ENCODE data around the gene NEDD4L. TPM values are rescaled to one million over a fixed set of nuclear protein-coding genes. Genes with fewer than 3 reads are reported as not detected.

Gene NEDD4L
- polyA plus RNA-seq, 1 donor (not counting 4 experiments of a cell fraction or from before 2014, with no cell fraction given): 52.6 TPM

DNA sequence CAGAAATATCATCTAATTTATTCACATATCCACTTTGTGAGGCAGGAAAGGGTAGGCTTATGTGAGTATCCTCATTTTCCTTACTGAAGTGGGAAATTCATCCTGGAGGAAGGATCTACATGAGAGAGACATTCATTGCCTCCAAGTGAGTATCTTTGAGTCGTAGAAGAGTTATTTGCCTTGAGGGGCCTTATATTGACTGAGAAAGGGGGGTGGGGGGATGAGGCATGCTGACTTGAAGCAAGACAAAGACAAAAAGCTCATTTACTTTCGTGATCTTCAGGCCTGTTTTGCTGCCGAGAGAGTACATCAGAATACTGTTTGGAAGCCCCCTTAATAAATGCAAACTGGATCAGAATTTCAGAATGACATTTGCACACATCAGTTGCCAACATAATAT is 17.6 kb upstream of the NEDD4L start:
- FAIRE-seq: no peak

DNA sequence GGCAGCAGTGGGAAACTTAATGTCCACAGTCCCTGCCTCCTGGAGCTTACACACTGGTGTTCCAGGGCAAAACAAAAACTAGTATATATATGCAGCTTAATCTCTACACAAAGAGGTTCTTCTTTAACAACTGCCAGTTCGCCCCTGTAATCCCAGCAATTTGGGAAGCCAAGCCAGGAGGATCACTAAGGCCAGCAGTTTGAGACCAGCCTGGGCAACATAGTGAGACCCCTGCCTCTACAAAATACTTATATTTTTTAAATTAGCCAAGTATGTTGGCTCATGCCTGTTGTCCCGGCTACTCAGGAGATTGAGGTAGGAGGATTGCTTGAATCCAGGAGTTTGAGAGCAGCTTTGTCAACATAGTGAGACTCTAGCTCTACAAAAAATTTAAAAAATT is 17.2 kb upstream of the NEDD4L start:
- dilution Hi-C loops (cut with MboI; ENCODE audit: extremely low pct_ligation_motif_present, low sequenced_read_pairs): loop anchor here (25.0 kb wide), 1 partner anchor 140 kb away; no protein-coding TSS in a partner anchor

More for the DNA sequence above, 17.6 kb upstream of the NEDD4L start:
- TF ChIP-seq EZH2 (IDR thresholded peaks at IDR 0.05; ENCODE audit: low read length): no peak
- TF ChIP-seq, protein P1, sequence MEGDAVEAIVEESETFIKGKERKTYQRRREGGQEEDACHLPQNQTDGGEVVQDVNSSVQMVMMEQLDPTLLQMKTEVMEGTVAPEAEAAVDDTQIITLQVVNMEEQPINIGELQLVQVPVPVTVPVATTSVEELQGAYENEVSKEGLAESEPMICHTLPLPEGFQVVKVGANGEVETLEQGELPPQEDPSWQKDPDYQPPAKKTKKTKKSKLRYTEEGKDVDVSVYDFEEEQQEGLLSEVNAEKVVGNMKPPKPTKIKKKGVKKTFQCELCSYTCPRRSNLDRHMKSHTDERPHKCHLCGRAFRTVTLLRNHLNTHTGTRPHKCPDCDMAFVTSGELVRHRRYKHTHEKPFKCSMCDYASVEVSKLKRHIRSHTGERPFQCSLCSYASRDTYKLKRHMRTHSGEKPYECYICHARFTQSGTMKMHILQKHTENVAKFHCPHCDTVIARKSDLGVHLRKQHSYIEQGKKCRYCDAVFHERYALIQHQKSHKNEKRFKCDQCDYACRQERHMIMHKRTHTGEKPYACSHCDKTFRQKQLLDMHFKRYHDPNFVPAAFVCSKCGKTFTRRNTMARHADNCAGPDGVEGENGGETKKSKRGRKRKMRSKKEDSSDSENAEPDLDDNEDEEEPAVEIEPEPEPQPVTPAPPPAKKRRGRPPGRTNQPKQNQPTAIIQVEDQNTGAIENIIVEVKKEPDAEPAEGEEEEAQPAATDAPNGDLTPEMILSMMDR (optimal IDR thresholded peaks at IDR 0.05 in 1 of 3, IDR thresholded peaks at IDR 0.05 in 1 of 3, conservative IDR thresholded peaks at IDR 0.05 in 1 of 3; ENCODE audit: extremely low read depth in 1 of 3, insufficient read depth in 2 of 3, low read length in 3 of 3): no peak
- no peaks in the 10 kb centered on the region for H3K9me3 ChIP-seq (ENCODE audit: control insufficient read depth, low read depth, low read length)
- no peak overlapping the region for H3K4me2 ChIP-seq (ENCODE audit: control insufficient read depth, extremely low read depth, insufficient read depth, low read depth, low read length)
- no peaks in the 10 kb centered on the region for H3K4me1 ChIP-seq (ENCODE audit: control insufficient read depth, extremely low read depth, insufficient read depth, low read length)
- no peaks in the 10 kb centered on the region for H3K79me2 ChIP-seq (ENCODE audit: control insufficient read depth, insufficient read depth, low read length)
- H3K9ac ChIP-seq (ENCODE audit: control insufficient read depth, extremely low read depth, insufficient read depth, low read length): no peak overlapping the region
- no peak overlapping the region for H2AFZ ChIP-seq (ENCODE audit: control insufficient read depth, low read length)
- dilution Hi-C loops (cut with MboI; ENCODE audit: extremely low pct_ligation_motif_present, low sequenced_read_pairs): loop anchor here (25.0 kb wide), 1 partner anchor 139 kb away; no protein-coding TSS in a partner anchor
- no peak overlapping the region for H3K27ac ChIP-seq (ENCODE audit: control insufficient read depth, insufficient read depth, low read length)
- H3K4me3 ChIP-seq (ENCODE audit: control insufficient read depth in 2 of 3, extremely low read depth in 1 of 3, insufficient read depth in 2 of 3, low read depth in 1 of 3, low read length in 3 of 3): no peak overlapping the region
- peaks cover 12% of the 10 kb centered on the region for H3K27me3 ChIP-seq (ENCODE audit: control insufficient read depth, extremely low read depth, insufficient read depth, low read length)
- no peaks in the 10 kb centered on the region for H3K9me1 ChIP-seq (ENCODE audit: control insufficient read depth, extremely low read depth, insufficient read depth, low read length)
- DNase-seq (ENCODE audit: low read depth, low spot score): no peak
- no peaks in the 10 kb centered on the region for H3K36me3 ChIP-seq (ENCODE audit: control insufficient read depth in 2 of 2, extremely low read depth in 1 of 2, insufficient read depth in 2 of 2, low read length in 2 of 2)
- no peaks in the 10 kb centered on the region for H4K20me1 ChIP-seq (ENCODE audit: control insufficient read depth, extremely low read depth, insufficient read depth, low read length)

More for the DNA sequence above, 17.2 kb upstream of the NEDD4L start:
- Histone ChIP-seq H3K79me2 (ENCODE audit: control insufficient read depth, insufficient read depth, low read length) (no peaks in the 10 kb centered on the region), H3K27me3 (ENCODE audit: control insufficient read depth, extremely low read depth, insufficient read depth, low read length) (peaks cover 12% of the 10 kb centered on the region), H4K20me1 (ENCODE audit: control insufficient read depth, extremely low read depth, insufficient read depth, low read length) (no peaks in the 10 kb centered on the region), H3K4me2 (ENCODE audit: control insufficient read depth, extremely low read depth, insufficient read depth, low read depth, low read length) (no peak overlapping the region), H3K4me3 (ENCODE audit: control insufficient read depth in 2 of 3, extremely low read depth in 1 of 3, insufficient read depth in 2 of 3, low read depth in 1 of 3, low read length in 3 of 3) (no peak overlapping the region), H3K9ac (ENCODE audit: control insufficient read depth, extremely low read depth, insufficient read depth, low read length) (no peak overlapping the region), H2AFZ (ENCODE audit: control insufficient read depth, low read length) (no peak overlapping the region), H3K36me3 (ENCODE audit: control insufficient read depth in 2 of 2, extremely low read depth in 1 of 2, insufficient read depth in 2 of 2, low read length in 2 of 2) (no peaks in the 10 kb centered on the region), H3K4me1 (ENCODE audit: control insufficient read depth, extremely low read depth, insufficient read depth, low read length) (no peaks in the 10 kb centered on the region), H3K27ac (ENCODE audit: control insufficient read depth, insufficient read depth, low read length) (no peak overlapping the region), H3K9me3 (ENCODE audit: control insufficient read depth, low read depth, low read length) (no peaks in the 10 kb centered on the region), H3K9me1 (ENCODE audit: control insufficient read depth, extremely low read depth, insufficient read depth, low read length) (no peaks in the 10 kb centered on the region)
- DNase-seq (ENCODE audit: low read depth, low spot score): no peak
- TF ChIP-seq, protein P1 (optimal IDR thresholded peaks at IDR 0.05 in 1 of 3, IDR thresholded peaks at IDR 0.05 in 1 of 3, conservative IDR thresholded peaks at IDR 0.05 in 1 of 3; ENCODE audit: extremely low read depth in 1 of 3, insufficient read depth in 2 of 3, low read length in 3 of 3): no peak
- TF ChIP-seq EZH2 (IDR thresholded peaks at IDR 0.05; ENCODE audit: low read length): no peak
- FAIRE-seq: no peak

Data from keratinocyte (primary cell).